Measurements from ENCODE around the gene OLFM4.

DNA sequence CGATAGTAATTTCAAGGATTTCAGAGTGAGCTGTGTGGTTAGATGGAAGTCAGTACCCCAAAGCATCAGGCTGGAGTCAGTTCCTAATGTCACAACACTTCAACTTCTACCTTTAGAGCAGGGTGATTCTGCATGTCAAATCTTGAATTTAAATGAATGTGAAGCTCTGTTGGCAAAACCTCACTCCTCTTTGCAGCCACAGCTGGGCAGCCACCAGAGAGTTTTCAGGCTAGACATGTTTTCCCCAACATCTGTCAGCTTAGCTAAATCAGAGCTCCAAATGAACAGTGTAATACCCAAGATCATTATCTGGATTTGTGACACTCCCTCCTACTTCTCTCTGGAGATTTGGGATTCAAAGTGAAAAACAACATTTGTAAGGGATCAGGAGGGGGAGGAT lies 33.7 kb upstream of the OLFM4 start:
- TF ChIP-seq POLR2AphosphoS5 (IDR thresholded peaks at IDR 0.05; ENCODE audit: low read depth, low read length), result no peak
- no peak for TF ChIP-seq FOXP2 (optimal IDR thresholded peaks at IDR 0.05; ENCODE audit: borderline replicate concordance, extremely low read depth, extremely low read length, insufficient read depth)

All from PFSK-1 (cell line).